ENCODE data around the gene MFSD6.

DNA sequence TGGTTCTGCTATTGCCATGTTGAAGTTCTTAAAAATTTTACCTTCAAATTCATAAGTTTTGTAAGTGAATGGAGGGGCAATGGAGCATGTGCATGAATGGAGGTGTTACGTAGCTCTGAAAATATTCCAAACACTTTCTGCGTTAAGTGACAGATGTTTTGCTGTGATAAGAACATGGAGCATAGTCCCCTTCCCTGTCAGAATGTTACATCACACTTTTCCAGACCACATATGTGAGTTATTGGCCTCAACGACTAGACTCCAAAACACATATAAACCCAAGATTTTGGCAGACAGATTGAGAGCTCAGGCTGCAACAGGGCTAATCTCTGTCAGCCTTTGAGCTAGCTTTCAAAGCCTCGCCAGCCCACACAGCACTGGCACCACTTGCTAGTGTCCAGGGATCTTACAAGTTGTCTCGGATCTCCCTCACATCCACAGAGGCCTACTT lies 27.2 kb upstream of the MFSD6 start:
- TF ChIP-seq, protein P1, sequence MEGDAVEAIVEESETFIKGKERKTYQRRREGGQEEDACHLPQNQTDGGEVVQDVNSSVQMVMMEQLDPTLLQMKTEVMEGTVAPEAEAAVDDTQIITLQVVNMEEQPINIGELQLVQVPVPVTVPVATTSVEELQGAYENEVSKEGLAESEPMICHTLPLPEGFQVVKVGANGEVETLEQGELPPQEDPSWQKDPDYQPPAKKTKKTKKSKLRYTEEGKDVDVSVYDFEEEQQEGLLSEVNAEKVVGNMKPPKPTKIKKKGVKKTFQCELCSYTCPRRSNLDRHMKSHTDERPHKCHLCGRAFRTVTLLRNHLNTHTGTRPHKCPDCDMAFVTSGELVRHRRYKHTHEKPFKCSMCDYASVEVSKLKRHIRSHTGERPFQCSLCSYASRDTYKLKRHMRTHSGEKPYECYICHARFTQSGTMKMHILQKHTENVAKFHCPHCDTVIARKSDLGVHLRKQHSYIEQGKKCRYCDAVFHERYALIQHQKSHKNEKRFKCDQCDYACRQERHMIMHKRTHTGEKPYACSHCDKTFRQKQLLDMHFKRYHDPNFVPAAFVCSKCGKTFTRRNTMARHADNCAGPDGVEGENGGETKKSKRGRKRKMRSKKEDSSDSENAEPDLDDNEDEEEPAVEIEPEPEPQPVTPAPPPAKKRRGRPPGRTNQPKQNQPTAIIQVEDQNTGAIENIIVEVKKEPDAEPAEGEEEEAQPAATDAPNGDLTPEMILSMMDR (IDR thresholded peaks at IDR 0.05) = no peak
- TF ChIP-seq POLR2A (IDR thresholded peaks at IDR 0.05) = no peak

All from thyroid gland (tissue), 4 donors.